ENCODE data around the gene NRBF2. TPM values are rescaled to one million over a fixed set of nuclear protein-coding genes. Genes with fewer than 3 reads are reported as not detected.

The NRBF2 gene
- total and polyA plus RNA-seq, 9 of the 15 experiments (the other 6 are each of a cell fraction or from before 2014, with no cell fraction given) = 20.8 to 52.1 (median 30.5) TPM

- no peak for TF ChIP-seq ZNF655 (CRISPR knock-in tag; IDR thresholded peaks at IDR 0.05)
- TF ChIP-seq ETV5 (CRISPR knock-in tag; IDR thresholded peaks at IDR 0.05; ENCODE audit: low read depth) = no peak
- peak; percentile 73 for TF ChIP-seq HDAC2 (IDR thresholded peaks at IDR 0.05)
- 0 out of 2 replicates have a peak, but pooled peaks have one; percentile 9 for TF ChIP-seq IRF1 (CRISPR knock-in tag; IDR thresholded peaks at IDR 0.05; ENCODE audit: borderline replicate concordance)
- peak; percentile 85 for TF ChIP-seq GABPA (tag; conservative IDR thresholded peaks at IDR 0.05; ENCODE audit: low read depth)
- TF ChIP-seq NR2F6 (CRISPR knock-in tag; IDR thresholded peaks at IDR 0.05) = 0 out of 2 replicates have a peak, but pooled peaks have one; percentile 15
- TF ChIP-seq ZBTB2 (IDR thresholded peaks at IDR 0.05) = peak; percentile 96
- TF ChIP-seq CTCFL (IDR thresholded peaks at IDR 0.05; ENCODE audit: borderline replicate concordance, insufficient read depth, low read depth, low read length, poor library complexity, severe bottlenecking) = peak; percentile 98
- TF ChIP-seq FOXP4 (CRISPR knock-in tag; IDR thresholded peaks at IDR 0.05; ENCODE audit: borderline replicate concordance) = no peak; the same call in 1 of the 2 replicates
- TF ChIP-seq HEY1 (CRISPR knock-in tag; IDR thresholded peaks at IDR 0.05; ENCODE audit: borderline replicate concordance) = no peak
- peak; percentile 27; the same call in 1 of the 2 replicates for TF ChIP-seq ZNF583 (CRISPR knock-in tag; IDR thresholded peaks at IDR 0.05)
- no peak for TF ChIP-seq SMAD1 (IDR thresholded peaks at IDR 0.05; ENCODE audit: low read depth, low read length, partially characterized antibody)
- TF ChIP-seq ZNF668 (CRISPR knock-in tag; IDR thresholded peaks at IDR 0.05) = no peak
- TF ChIP-seq ZNF695 (CRISPR knock-in tag; IDR thresholded peaks at IDR 0.05) = no peak
- no peak for TF ChIP-seq PCBP2 (IDR thresholded peaks at IDR 0.05; ENCODE audit: low read depth, low read length, poor library complexity, severe bottlenecking)
- peak; percentile 98 for TF ChIP-seq PHF8 (IDR thresholded peaks at IDR 0.05; ENCODE audit: borderline replicate concordance, low read length)
- TF ChIP-seq ESRRA (IDR thresholded peaks at IDR 0.05; ENCODE audit: borderline replicate concordance, low read depth) = peak; percentile 91
- TF ChIP-seq NELFE (IDR thresholded peaks at IDR 0.05; ENCODE audit: insufficient read depth, insufficient read length) = no peak
Measured at GRCh38 chr10:63133056-63133820, at the start of gene NRBF2 (continued).
